ENCODE results near the gene ESAM. TPM values are rescaled to one million over a fixed set of nuclear protein-coding genes. Genes with fewer than 3 reads are reported as not detected.
"Not testable (repeated sequence)": the region's sequence is repeated elsewhere in the genome, so short reads cannot be mapped to it uniquely, and the experiment has no call there.

ESAM gene
- total RNA-seq, 1 donor from 2014 or later, result 0.96 TPM

- no peak overlapping the region for H3K27ac Mint-ChIP-seq (ENCODE audit: unreplicated experiment)
- no peak overlapping the region for H3K4me3 Mint-ChIP-seq
- no peaks in the 10 kb centered on the region for H3K9me3 Mint-ChIP-seq
- TF ChIP-seq CTCF (conservative IDR thresholded peaks at IDR 0.05), result no peak
- DNase-seq (ENCODE audit: low read depth, low spot score), result no peak
- no peaks in the 10 kb centered on the region for H3K4me1 Mint-ChIP-seq
- H3K27me3 Mint-ChIP-seq (ENCODE audit: low read depth), result no peaks in the 10 kb centered on the region
- H3K36me3 Mint-ChIP-seq (ENCODE audit: low read depth), result no peaks in the 10 kb centered on the region
These were observed 20.9 kb upstream of the ESAM start for GRCh38 chr11:124783002-124783401.

GRCh38 chr11:124779568-124779967 is 17.5 kb upstream of the ESAM start:
- peaks cover 8% of the 10 kb centered on the region for H3K36me3 Mint-ChIP-seq (ENCODE audit: low read depth)
- no peak overlapping the region for H3K27ac Mint-ChIP-seq (ENCODE audit: unreplicated experiment)
- H3K9me3 Mint-ChIP-seq, result no peaks in the 10 kb centered on the region
- no peaks in the 10 kb centered on the region for H3K27me3 Mint-ChIP-seq (ENCODE audit: low read depth)
- TF ChIP-seq CTCF (conservative IDR thresholded peaks at IDR 0.05), result no peak
- no peaks in the 10 kb centered on the region for H3K4me1 Mint-ChIP-seq
- no peak overlapping the region for H3K4me3 Mint-ChIP-seq
- DNase-seq (ENCODE audit: low read depth, low spot score), result no peak

DNA sequence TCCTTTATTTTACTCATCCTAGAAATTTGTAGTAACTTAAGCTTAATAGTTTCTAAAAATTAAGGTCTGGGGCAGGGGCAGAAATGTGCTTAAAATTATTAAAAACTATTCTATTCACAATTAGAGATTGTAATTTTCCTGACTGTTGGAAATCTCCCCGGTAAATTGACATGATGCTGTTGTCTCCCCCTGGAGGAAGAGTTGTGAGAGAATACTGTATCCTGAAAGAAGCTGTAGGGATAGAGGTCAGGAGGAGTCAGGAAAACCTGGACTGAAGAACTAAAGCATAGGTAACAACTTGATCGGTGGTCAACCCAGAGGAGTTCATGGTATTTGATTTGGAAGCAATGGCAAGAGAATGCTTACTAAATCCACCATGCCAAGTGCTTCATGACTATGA is 16.2 kb upstream of the ESAM start:
- peaks cover 8% of the 10 kb centered on the region for H3K36me3 Mint-ChIP-seq (ENCODE audit: low read depth)
- no peaks in the 10 kb centered on the region for H3K9me3 Mint-ChIP-seq
- no peak overlapping the region for H3K4me3 Mint-ChIP-seq
- TF ChIP-seq CTCF (conservative IDR thresholded peaks at IDR 0.05), result peak; percentile 33
- no peaks in the 10 kb centered on the region for H3K4me1 Mint-ChIP-seq
- no peaks in the 10 kb centered on the region for H3K27me3 Mint-ChIP-seq (ENCODE audit: low read depth)
- DNase-seq (ENCODE audit: low read depth, low spot score), result no peak
- H3K27ac Mint-ChIP-seq (ENCODE audit: unreplicated experiment), result no peak overlapping the region

- no peaks in the 10 kb centered on the region for H3K9me3 Mint-ChIP-seq
- H3K27me3 Mint-ChIP-seq (ENCODE audit: low read depth), result no peaks in the 10 kb centered on the region
- peak overlapping the region; percentile 72 for H3K27ac Mint-ChIP-seq (ENCODE audit: unreplicated experiment)
- no peaks in the 10 kb centered on the region for H3K4me1 Mint-ChIP-seq
- DNase-seq (ENCODE audit: low read depth, low spot score), result no peak
- H3K36me3 Mint-ChIP-seq (ENCODE audit: low read depth), result peaks cover 10% of the 10 kb centered on the region
- no peak for TF ChIP-seq CTCF (conservative IDR thresholded peaks at IDR 0.05)
- H3K4me3 Mint-ChIP-seq, result no peak overlapping the region
These were observed 15.0 kb upstream of the ESAM start for GRCh38 chr11:124776865-124777645.

DNA sequence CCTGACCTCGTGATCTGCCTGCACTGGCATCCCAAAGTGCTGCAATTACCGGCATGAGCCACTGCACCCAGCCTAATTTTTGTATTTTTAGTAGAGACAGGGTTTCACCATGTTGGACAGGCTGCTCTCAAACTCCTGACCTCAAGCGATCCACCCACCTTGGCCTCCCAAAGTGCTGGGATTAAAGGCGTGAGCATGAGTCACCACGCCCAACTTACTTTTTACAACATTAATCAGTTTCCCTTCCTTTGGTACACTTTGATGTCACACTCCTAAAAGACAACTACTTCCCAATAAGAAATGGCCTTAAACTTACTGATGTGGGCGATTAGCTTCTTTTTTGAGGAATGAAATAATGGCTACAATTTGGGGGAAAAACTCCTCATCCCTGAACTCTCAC is 8.9 kb upstream of the ESAM start:
- H3K4me3 Mint-ChIP-seq; H3K4me1 Mint-ChIP-seq; H3K9me3 Mint-ChIP-seq; H3K36me3 Mint-ChIP-seq (ENCODE audit: low read depth); H3K27me3 Mint-ChIP-seq (ENCODE audit: low read depth); DNase-seq (ENCODE audit: low read depth, low spot score): not testable (repeated sequence)
- peak overlapping the region; percentile 4 for H3K27ac Mint-ChIP-seq (ENCODE audit: unreplicated experiment)

Measured in neural crest cell (in vitro differentiated cells).